ENCODE measurements around the gene REG4.
"Not testable (repeated sequence)": the region's sequence is repeated elsewhere in the genome, so short reads cannot be mapped to it uniquely, and the experiment has no call there.

- TF ChIP-seq CTCF (IDR thresholded peaks at IDR 0.05; ENCODE audit: low read depth, low read length), result peak; percentile 3
- TF ChIP-seq POLR2A (IDR thresholded peaks at IDR 0.05; ENCODE audit: extremely low read depth, insufficient read length), result not testable (repeated sequence)
These were observed 32.9 kb upstream of the REG4 start for GRCh38 chr1:119844206-119844605.

Measured in NB4 (cell line).